Thyroid gland (tissue), 4 donors: ENCODE results near the gene CEP72. TPM values are rescaled to one million over a fixed set of nuclear protein-coding genes. Genes with fewer than 3 reads are reported as not detected.

Experiments used
- DNase-seq, 2 donors: peaks; one replicate each; pipeline ENCODE4 v3.0.0-alpha.2; 2019
- H3K27ac ChIP-seq, 3 donors: fragments of 200-600 bp; sonication (generic); 1 replicate in 2 of 3; 2 replicates in 1 of 3; pipeline ENCODE4 v1.5.1; 2016 to 2019; ENCODE audit warnings: mild to moderate bottlenecking in 1 of 3, moderate library complexity in 1 of 3
- H3K27me3 ChIP-seq: fragments of 200-600 bp; sonication (generic); one replicate; pipeline ENCODE4 v1.5.1; 2019
- H3K36me3 ChIP-seq, 2 donors: fragments of 200-600 bp; sonication (generic); one replicate each; pipeline ENCODE4 v1.5.1; 2016 to 2019
- H3K4me1 ChIP-seq, 2 donors: fragments of 200-600 bp; sonication (generic); one replicate each; pipeline ENCODE4 v1.5.1; 2017 to 2019
- H3K4me3 ChIP-seq, 3 donors: fragments of 200-600 bp; sonication (generic); replicated peaks in 1 of 3; 1 replicate in 2 of 3; 2 replicates in 1 of 3; pipeline ENCODE4 v1.5.1; 2016; ENCODE audit warnings: mild to moderate bottlenecking in 1 of 3
- H3K9me3 ChIP-seq: fragments of 200-600 bp; sonication (generic); one replicate; pipeline ENCODE4 v1.5.1; 2017
- POLR2A ChIP-seq, 2 donors: fragments of 450-650 bp; IDR thresholded peaks; one replicate each; pipeline ENCODE4 v1.6.1; 2017; ENCODE audit warnings: antibody characterized with exemption in 2 of 2, mild to moderate bottlenecking in 2 of 2, moderate library complexity in 1 of 2
- WGBS, 2 donors: methylation state at CpG; one replicate each; pipeline ENCODE4 v1.1.5; 2017; 5-methylcytosine and 5-hydroxymethylcytosine counted together
- intact Hi-C: fragments of 100-400 bp; cut with DNase I; formaldehyde crosslinking; loops from one replicate; pipeline ENCODE4 v1.15.1; 2023
- total RNA-seq, 4 donors: library from RNA; depleted of rRNA; stranded (reverse); fragments of >200 nt; gene quantifications; one replicate each; pipeline ENCODE4 v1.2.3, GENCODE V29; 2016
- TF ChIP-seq, protein P1 (sequence below), 6 experiments: fragments of 200-600 bp in 3 of 6; fragments of 450-650 bp in 3 of 6; sonication (generic) in 3 of 6; IDR thresholded peaks; one replicate each; pipeline ENCODE4 v1.5.1; 2016 to 2019; ENCODE audit warnings: antibody characterized with exemption in 6 of 6, mild to moderate bottlenecking in 2 of 6, inconsistent platforms in 1 of 6, moderate library complexity in 1 of 6

CEP72 gene
- total RNA-seq, 4 donors from 2014 or later, result 3.4 to 7.6 (median 4.6) TPM

DNA sequence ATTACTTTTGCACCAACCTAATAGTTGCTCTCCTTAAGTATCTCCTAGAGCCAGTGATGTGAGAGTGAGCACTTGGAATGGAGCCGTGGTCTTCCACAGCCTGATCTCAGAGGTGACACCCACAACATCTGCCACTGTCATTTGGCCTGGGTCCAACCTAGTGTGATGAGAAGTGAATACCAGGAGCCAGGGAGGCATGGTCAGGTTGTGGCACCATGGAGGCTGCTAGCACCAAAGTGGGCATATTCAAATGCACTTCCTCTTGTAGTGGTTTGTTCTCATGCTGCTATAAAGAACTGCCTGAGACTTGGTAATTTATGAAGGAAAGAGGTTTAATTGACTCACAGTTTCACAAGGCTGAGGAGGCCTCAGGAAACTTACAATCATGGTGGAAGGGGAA, 22.6 kb upstream of the CEP72 start:
- Histone ChIP-seq H3K36me3 (no peaks in the 10 kb centered on the region), H3K27ac (no peak overlapping the region), H3K4me1 (no peaks in the 10 kb centered on the region), H3K27me3 (no peaks in the 10 kb centered on the region), H3K9me3 (no peaks in the 10 kb centered on the region), H3K4me3 (no peak overlapping the region)
- intact Hi-C loops, result no loop called here
- TF ChIP-seq, protein P1, sequence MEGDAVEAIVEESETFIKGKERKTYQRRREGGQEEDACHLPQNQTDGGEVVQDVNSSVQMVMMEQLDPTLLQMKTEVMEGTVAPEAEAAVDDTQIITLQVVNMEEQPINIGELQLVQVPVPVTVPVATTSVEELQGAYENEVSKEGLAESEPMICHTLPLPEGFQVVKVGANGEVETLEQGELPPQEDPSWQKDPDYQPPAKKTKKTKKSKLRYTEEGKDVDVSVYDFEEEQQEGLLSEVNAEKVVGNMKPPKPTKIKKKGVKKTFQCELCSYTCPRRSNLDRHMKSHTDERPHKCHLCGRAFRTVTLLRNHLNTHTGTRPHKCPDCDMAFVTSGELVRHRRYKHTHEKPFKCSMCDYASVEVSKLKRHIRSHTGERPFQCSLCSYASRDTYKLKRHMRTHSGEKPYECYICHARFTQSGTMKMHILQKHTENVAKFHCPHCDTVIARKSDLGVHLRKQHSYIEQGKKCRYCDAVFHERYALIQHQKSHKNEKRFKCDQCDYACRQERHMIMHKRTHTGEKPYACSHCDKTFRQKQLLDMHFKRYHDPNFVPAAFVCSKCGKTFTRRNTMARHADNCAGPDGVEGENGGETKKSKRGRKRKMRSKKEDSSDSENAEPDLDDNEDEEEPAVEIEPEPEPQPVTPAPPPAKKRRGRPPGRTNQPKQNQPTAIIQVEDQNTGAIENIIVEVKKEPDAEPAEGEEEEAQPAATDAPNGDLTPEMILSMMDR (IDR thresholded peaks at IDR 0.05), result no peak
- TF ChIP-seq POLR2A (IDR thresholded peaks at IDR 0.05), result no peak
- WGBS, 2 donors, result 70 to 78% methylated on average over 1 of the region's 1 CpG
- no peak for DNase-seq

DNA sequence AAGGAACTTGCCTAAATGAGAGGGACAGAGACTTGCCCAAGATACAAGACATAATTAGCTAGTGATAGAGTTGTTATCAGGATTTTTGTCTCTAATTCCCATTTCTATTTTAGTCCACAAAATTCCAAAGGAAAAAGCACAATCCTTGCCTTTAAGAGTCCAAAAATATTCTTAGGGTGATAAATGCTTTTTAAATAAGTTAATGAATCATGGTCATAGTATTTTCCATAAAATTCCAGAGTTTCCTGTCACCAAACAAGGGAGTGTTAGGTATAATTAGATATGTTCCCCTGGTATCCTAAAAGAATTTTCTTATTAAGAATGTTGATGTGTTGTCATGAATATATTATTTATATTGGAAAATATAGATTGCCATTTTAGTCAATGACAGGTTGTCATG, 21.8 kb upstream of the CEP72 start:
- H3K27me3 ChIP-seq, result no peaks in the 10 kb centered on the region
- intact Hi-C loops, result no loop called here
- DNase-seq, result no peak
- no peaks in the 10 kb centered on the region for H3K36me3 ChIP-seq
- TF ChIP-seq POLR2A (IDR thresholded peaks at IDR 0.05), result no peak
- TF ChIP-seq, protein P1 (IDR thresholded peaks at IDR 0.05), result no peak
- no peak overlapping the region for H3K27ac ChIP-seq
- H3K9me3 ChIP-seq, result no peaks in the 10 kb centered on the region
- no peak overlapping the region for H3K4me3 ChIP-seq
- no peaks in the 10 kb centered on the region for H3K4me1 ChIP-seq

DNA sequence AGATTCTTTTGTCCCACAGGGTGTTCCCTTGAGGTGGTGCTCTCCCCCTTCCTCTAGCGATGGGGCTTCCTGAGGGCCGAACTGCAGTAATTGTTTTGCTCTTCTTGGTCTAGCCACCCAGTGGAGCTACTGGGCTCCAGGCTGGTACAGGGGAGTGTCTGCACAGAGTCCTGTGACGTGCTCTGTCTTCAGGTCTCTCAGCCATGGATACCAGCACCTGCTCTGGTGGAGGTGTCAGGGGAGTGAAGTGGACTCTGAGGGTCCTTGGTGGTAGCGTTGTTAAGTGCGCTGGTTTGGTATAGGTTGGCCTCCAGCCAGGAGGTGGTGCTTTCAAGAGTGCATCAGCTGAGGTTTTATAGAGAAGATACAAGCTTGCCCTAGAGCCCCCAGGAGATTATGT, 20.4 kb upstream of the CEP72 start:
- intact Hi-C loops, result no loop called here
- Histone ChIP-seq H3K27me3 (no peaks in the 10 kb centered on the region), H3K36me3 (no peaks in the 10 kb centered on the region), H3K4me3 (no peak overlapping the region), H3K4me1 (no peaks in the 10 kb centered on the region), H3K27ac (no peak overlapping the region), H3K9me3 (no peaks in the 10 kb centered on the region)
- no peak for DNase-seq
- WGBS, 2 donors, result 36 to 40% methylated on average over 5 of the region's 5 CpGs
- TF ChIP-seq, protein P1 (IDR thresholded peaks at IDR 0.05), result no peak
- no peak for TF ChIP-seq POLR2A (IDR thresholded peaks at IDR 0.05)

DNA sequence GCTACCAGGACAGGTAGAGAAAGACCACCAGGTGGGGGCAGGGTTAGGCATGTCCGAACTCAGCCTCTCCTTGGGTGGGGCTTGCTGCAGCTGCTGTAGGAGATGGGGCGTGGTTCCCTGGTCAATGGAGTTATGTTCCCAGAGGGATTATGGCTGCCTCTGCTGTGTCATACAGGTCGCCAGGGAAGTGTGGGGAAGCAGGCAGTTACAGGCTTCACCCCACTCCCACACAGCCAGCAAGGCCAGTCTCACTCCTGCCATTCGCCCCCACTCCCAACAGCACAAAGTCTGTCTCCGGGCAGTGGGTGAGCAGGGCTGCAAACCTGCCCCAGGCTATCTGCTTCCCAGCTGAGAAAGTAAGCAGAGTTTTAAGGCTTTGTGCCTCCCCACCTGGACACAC, 20.0 kb upstream of the CEP72 start:
- Histone ChIP-seq H3K4me3 (no peak overlapping the region), H3K9me3 (no peaks in the 10 kb centered on the region), H3K27me3 (no peaks in the 10 kb centered on the region), H3K4me1 (no peaks in the 10 kb centered on the region), H3K27ac (no peak overlapping the region), H3K36me3 (no peaks in the 10 kb centered on the region)
- WGBS, 2 donors, result 71 to 80% methylated on average over 1 to 5 of the region's 5 CpGs
- intact Hi-C loops, result no loop called here
- TF ChIP-seq, protein P1 (IDR thresholded peaks at IDR 0.05), result no peak
- TF ChIP-seq POLR2A (IDR thresholded peaks at IDR 0.05), result no peak
- DNase-seq, result no peak

DNA sequence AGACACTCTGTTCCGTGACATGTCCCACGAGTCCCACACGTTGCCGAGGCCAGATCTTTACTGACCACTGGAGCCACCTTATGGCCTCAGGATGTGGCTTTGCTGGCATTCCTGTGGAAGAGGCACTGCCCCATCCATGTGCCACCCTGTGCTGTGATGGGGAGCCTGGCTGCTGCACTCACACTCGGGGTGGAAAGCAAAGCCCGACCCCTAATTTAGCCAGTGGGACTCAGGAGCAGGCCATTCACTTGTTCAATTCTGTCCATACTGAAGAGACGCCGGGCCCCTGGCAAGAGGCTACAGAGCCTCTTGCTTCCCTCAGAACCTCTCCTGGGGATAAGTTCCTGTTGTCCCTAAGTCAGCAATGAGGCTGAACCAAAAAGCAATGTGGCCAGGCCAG, 18.6 kb upstream of the CEP72 start:
- H3K4me3 ChIP-seq, result no peak overlapping the region
- no peaks in the 10 kb centered on the region for H3K27me3 ChIP-seq
- no peak overlapping the region for H3K27ac ChIP-seq
- no peaks in the 10 kb centered on the region for H3K36me3 ChIP-seq
- no peak for DNase-seq
- intact Hi-C loops, result no loop called here
- no peaks in the 10 kb centered on the region for H3K9me3 ChIP-seq
- no peaks in the 10 kb centered on the region for H3K4me1 ChIP-seq
- WGBS, 2 donors, result 70 to 79% methylated on average over 2 to 8 of the region's 8 CpGs
- TF ChIP-seq, protein P1 (IDR thresholded peaks at IDR 0.05), result no peak
- TF ChIP-seq POLR2A (IDR thresholded peaks at IDR 0.05), result no peak
